Measurements from ENCODE around the gene FMC1. TPM values are rescaled to one million over a fixed set of nuclear protein-coding genes. Genes with fewer than 3 reads are reported as not detected.

FMC1 gene
- total and polyA plus RNA-seq, 5 donors from 2014 or later: 3.4 to 56.8 (median 56.4) TPM

DNA sequence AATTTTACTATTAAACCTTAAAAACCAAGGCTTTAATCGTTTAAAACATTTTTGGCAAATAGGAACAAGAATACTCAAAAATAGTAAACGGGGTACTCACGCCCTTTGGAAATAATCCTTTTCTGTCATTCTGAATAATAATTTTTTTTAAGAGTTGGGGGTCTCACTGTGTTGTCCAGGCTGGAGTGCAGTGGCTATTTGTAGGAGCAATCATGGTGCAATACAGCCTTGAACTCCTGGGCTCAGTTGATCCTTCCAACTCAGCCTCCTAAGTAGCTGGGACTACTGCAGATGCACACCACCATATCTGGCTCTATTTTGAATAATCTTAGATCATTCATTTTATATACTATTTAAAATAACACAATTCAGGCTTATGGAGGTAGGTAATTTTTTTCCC, 43.5 kb downstream of the FMC1 start:
- no peaks in the 10 kb centered on the region for H3K9me3 ChIP-seq (ENCODE audit: control insufficient read depth in 2 of 2, low read length in 2 of 2)
- Mint-ChIP-seq H3K9me3 (peaks cover 0 to 2% (median 0%) of the 10 kb centered on the region in 7 donors), H3K27me3 (no peaks in the 10 kb centered on the region), H3K4me1 (peaks cover 24 to 35% (median 25%) of the 10 kb centered on the region in 4 donors), H3K4me3 (no peak overlapping the region), H3K36me3 (peaks cover 27% of the 10 kb centered on the region), H3K27ac (no peak overlapping the region)
- no peaks in the 10 kb centered on the region for H3K4me1 ChIP-seq (ENCODE audit: control insufficient read depth, insufficient read depth, low read length, poor library complexity, severe bottlenecking)
- peaks cover 64% of the 10 kb centered on the region for H3K36me3 ChIP-seq (ENCODE audit: control insufficient read depth, insufficient read depth, low read length)
- H3K27ac ChIP-seq (ENCODE audit: insufficient read depth, low read length, poor library complexity, severe bottlenecking): no peak overlapping the region
- H3K27me3 ChIP-seq (ENCODE audit: control insufficient read depth, insufficient read depth, low read length): no peaks in the 10 kb centered on the region
- ATAC-seq (ENCODE audit: low read depth in 2 of 2) (no peak), DNase-seq (no peak)
- H3K4me3 ChIP-seq (ENCODE audit: low read depth, low read length): no peak overlapping the region

DNA sequence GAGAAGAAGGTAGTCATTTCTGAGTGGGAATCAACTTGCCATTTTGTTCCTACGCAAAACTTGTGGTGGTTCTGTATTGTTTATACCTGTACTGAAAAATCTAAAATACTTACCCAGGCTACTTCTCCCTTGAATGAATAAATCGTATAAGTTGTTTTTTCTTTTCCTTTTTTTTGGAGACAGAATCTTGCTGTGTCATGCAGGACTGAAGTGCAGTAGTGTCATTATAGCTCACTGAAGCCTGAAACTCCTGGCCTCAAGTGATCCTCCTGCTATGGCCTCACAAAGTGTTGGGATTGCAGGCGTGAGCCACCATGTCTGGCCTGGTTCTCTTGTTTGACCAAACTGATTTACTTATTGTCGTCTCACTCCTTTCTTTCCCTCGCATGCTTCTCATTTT, 46.5 kb downstream of the FMC1 start:
- H3K4me3 Mint-ChIP-seq: peak overlapping the region in 1 of 4 donors; percentile 92
- H3K4me3 ChIP-seq (ENCODE audit: low read depth, low read length): no peak overlapping the region
- H3K27me3 Mint-ChIP-seq: no peaks in the 10 kb centered on the region
- ATAC-seq (ENCODE audit: low read depth in 2 of 2): no peak
- peak overlapping the region in 2 of 3 donors; percentile 65 to 76 for H3K27ac Mint-ChIP-seq
- DNase-seq: no peak
- H3K27ac ChIP-seq (ENCODE audit: insufficient read depth, low read length, poor library complexity, severe bottlenecking): no peak overlapping the region
- H3K36me3 ChIP-seq (ENCODE audit: control insufficient read depth, insufficient read depth, low read length): peaks cover 64% of the 10 kb centered on the region
- no peaks in the 10 kb centered on the region for H3K27me3 ChIP-seq (ENCODE audit: control insufficient read depth, insufficient read depth, low read length)
- no peaks in the 10 kb centered on the region for H3K9me3 ChIP-seq (ENCODE audit: control insufficient read depth in 2 of 2, low read length in 2 of 2)
- H3K4me1 ChIP-seq (ENCODE audit: control insufficient read depth, insufficient read depth, low read length, poor library complexity, severe bottlenecking): no peaks in the 10 kb centered on the region
- peaks cover 22 to 39% (median 28%) of the 10 kb centered on the region in 4 donors for H3K4me1 Mint-ChIP-seq
- peaks cover 0 to 2% (median 0%) of the 10 kb centered on the region in 7 donors for H3K9me3 Mint-ChIP-seq
- H3K36me3 Mint-ChIP-seq: peaks cover 29% of the 10 kb centered on the region

DNA sequence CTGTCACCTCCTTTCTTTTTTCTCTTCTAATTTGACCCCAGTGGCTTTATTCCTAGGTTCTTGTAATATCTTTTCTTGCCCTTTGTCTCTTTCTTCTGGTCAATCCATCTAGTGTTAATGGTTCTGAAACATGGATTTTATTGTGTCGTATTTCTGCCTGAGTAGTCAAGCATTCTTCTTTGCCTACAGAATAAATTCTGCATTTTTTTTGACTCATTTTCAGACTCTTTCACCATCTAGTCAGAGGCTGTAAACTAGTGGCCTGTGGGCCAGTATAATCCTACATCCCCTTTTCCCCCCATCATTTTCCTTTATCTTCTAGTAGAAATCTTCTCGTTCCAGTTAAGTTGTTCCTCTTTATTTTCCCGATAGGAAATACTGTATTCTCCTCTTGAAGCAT, 48.0 kb downstream of the FMC1 start:
- Histone ChIP-seq H3K4me1 (ENCODE audit: control insufficient read depth, insufficient read depth, low read length, poor library complexity, severe bottlenecking) (peaks cover 10% of the 10 kb centered on the region), H3K27me3 (ENCODE audit: control insufficient read depth, insufficient read depth, low read length) (no peaks in the 10 kb centered on the region), H3K27ac (ENCODE audit: insufficient read depth, low read length, poor library complexity, severe bottlenecking) (no peak overlapping the region), H3K4me3 (ENCODE audit: low read depth, low read length) (no peak overlapping the region), H3K36me3 (ENCODE audit: control insufficient read depth, insufficient read depth, low read length) (peaks cover 59% of the 10 kb centered on the region), H3K9me3 (ENCODE audit: control insufficient read depth in 2 of 2, low read length in 2 of 2) (no peaks in the 10 kb centered on the region)
- Mint-ChIP-seq H3K27me3 (no peaks in the 10 kb centered on the region), H3K4me3 (no peak overlapping the region), H3K27ac (peak overlapping the region in 1 of 3 donors; percentile 80), H3K9me3 (peaks cover 0 to 2% (median 0%) of the 10 kb centered on the region in 7 donors), H3K36me3 (peaks cover 29% of the 10 kb centered on the region), H3K4me1 (peaks cover 29 to 46% (median 31%) of the 10 kb centered on the region in 4 donors)
- ATAC-seq (ENCODE audit: low read depth in 2 of 2): no peak
- no peak for DNase-seq

DNA sequence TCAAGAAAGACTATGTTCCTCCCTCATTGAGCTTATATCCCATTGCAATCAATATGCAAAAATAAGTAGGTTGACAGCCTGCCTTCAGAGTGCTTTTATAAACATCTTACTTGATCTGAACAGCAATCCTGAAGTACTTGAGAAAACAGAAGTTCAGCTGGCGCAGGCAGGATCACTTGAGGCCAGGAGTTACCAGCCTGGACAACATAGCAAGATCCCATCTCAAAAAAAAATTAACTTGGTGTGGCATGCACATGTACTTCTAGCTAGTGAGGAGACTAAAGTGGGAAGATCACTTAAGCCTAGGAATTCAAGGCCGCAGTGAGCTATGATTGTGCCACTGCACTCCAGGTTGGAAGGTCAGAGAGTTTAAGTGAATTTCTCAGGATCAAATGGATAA, 48.6 kb downstream of the FMC1 start:
- H3K27ac ChIP-seq (ENCODE audit: insufficient read depth, low read length, poor library complexity, severe bottlenecking): no peak overlapping the region
- ATAC-seq (ENCODE audit: low read depth in 2 of 2) (no peak), DNase-seq (no peak)
- H3K27me3 Mint-ChIP-seq: no peaks in the 10 kb centered on the region
- H3K27ac Mint-ChIP-seq: peak overlapping the region in 1 of 3 donors; percentile 67
- H3K36me3 ChIP-seq (ENCODE audit: control insufficient read depth, insufficient read depth, low read length): peaks cover 53% of the 10 kb centered on the region
- peaks cover 29% of the 10 kb centered on the region for H3K36me3 Mint-ChIP-seq
- H3K4me3 Mint-ChIP-seq: no peak overlapping the region
- no peaks in the 10 kb centered on the region for H3K9me3 ChIP-seq (ENCODE audit: control insufficient read depth in 2 of 2, low read length in 2 of 2)
- no peaks in the 10 kb centered on the region for H3K27me3 ChIP-seq (ENCODE audit: control insufficient read depth, insufficient read depth, low read length)
- H3K4me3 ChIP-seq (ENCODE audit: low read depth, low read length): no peak overlapping the region
- no peaks in the 10 kb centered on the region for H3K9me3 Mint-ChIP-seq
- peaks cover 16% of the 10 kb centered on the region for H3K4me1 ChIP-seq (ENCODE audit: control insufficient read depth, insufficient read depth, low read length, poor library complexity, severe bottlenecking)
- H3K4me1 Mint-ChIP-seq: peaks cover 27 to 51% (median 38%) of the 10 kb centered on the region in 4 donors

DNA sequence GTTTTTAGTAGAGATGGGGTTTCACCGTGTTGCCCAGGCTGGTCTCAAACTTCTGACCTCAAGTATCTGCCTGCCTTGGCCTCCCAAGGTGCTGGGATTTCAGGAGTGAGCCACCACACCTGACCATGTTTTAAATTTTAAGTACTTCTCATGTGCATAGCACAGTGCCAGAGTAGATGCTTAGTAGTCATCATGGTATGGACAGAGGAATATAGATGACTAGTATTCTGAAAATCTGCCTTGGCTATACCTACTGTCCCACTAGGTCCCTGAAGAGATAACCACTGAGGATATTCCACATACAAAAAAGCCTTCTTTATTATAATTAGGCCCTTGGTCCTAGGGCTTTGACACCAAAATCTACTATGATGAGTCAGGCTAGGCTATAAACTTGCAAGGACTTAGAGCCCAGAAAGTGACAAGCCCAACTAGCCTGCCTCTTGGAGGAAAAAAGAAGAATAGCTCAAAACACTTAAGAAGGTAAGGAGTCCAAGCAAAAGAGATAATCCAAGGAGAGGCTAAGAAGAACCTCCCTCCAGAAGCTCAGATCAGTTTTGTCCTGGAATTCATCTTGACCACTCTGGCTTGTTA, 52.6 kb downstream of the FMC1 start:
- Histone ChIP-seq H3K4me1 (ENCODE audit: control insufficient read depth, insufficient read depth, low read length, poor library complexity, severe bottlenecking) (peaks cover 21% of the 10 kb centered on the region), H3K36me3 (ENCODE audit: control insufficient read depth, insufficient read depth, low read length) (peaks cover 50% of the 10 kb centered on the region), H3K9me3 (ENCODE audit: control insufficient read depth in 2 of 2, low read length in 2 of 2) (no peaks in the 10 kb centered on the region), H3K27me3 (ENCODE audit: control insufficient read depth, insufficient read depth, low read length) (no peaks in the 10 kb centered on the region), H3K27ac (ENCODE audit: insufficient read depth, low read length, poor library complexity, severe bottlenecking) (peak overlapping the region; percentile 20), H3K4me3 (ENCODE audit: low read depth, low read length) (peak overlapping the region; percentile 55)
- peaks cover 25% of the 10 kb centered on the region for H3K36me3 Mint-ChIP-seq
- H3K9me3 Mint-ChIP-seq: peaks cover 0 to 1% (median 0%) of the 10 kb centered on the region in 7 donors
- DNase-seq: peak in 1 of 3 donors; percentile 4
- H3K27ac Mint-ChIP-seq: peak overlapping the region; percentile 7 to 61 (median 42)
- H3K4me3 Mint-ChIP-seq: peak overlapping the region in 1 of 4 donors; percentile 36
- no peaks in the 10 kb centered on the region for H3K27me3 Mint-ChIP-seq
- peaks cover 25 to 60% (median 48%) of the 10 kb centered on the region in 4 donors for H3K4me1 Mint-ChIP-seq
- no peak for ATAC-seq (ENCODE audit: low read depth in 2 of 2)

DNA sequence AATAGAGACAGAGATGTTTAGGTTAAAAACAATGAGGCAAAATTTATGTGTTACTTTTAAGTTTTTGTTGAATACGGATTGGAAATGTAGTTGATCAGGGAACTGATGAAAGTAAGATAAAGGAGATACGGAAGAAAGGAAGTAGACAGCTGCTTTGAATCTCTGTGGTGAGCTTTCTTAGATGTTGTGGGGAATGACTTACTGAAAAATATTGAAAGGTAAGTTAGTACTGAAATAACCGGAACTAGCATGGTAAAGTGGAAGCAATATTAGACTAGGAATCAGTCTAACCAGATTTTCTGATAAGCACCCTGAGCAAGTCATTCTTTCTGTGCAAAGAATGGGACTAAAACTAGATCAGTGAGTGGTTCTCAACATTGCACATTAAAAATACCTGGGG, 53.4 kb downstream of the FMC1 start:
- peaks cover 0 to 1% (median 0%) of the 10 kb centered on the region in 7 donors for H3K9me3 Mint-ChIP-seq
- Histone ChIP-seq H3K4me1 (ENCODE audit: control insufficient read depth, insufficient read depth, low read length, poor library complexity, severe bottlenecking) (peaks cover 21% of the 10 kb centered on the region), H3K36me3 (ENCODE audit: control insufficient read depth, insufficient read depth, low read length) (peaks cover 51% of the 10 kb centered on the region), H3K4me3 (ENCODE audit: low read depth, low read length) (peak overlapping the region; percentile 55), H3K9me3 (ENCODE audit: control insufficient read depth in 2 of 2, low read length in 2 of 2) (no peaks in the 10 kb centered on the region), H3K27ac (ENCODE audit: insufficient read depth, low read length, poor library complexity, severe bottlenecking) (peak overlapping the region; percentile 34), H3K27me3 (ENCODE audit: control insufficient read depth, insufficient read depth, low read length) (no peaks in the 10 kb centered on the region)
- ATAC-seq (ENCODE audit: low read depth in 2 of 2) (peak in 1 of 2 donors; percentile 68), DNase-seq (peak in 2 of 3 donors; percentile 18 to 29)
- peak overlapping the region; percentile 0 to 76 (median 48) for H3K4me3 Mint-ChIP-seq
- peaks cover 17 to 53% (median 42%) of the 10 kb centered on the region in 4 donors for H3K4me1 Mint-ChIP-seq
- peaks cover 19% of the 10 kb centered on the region for H3K36me3 Mint-ChIP-seq
- H3K27me3 Mint-ChIP-seq: no peaks in the 10 kb centered on the region
- H3K27ac Mint-ChIP-seq: peak overlapping the region; percentile 7 to 89 (median 42)

Other genes with a start within 250 kb of the FMC1 start
- gene ZC3HAV1, start 231.6 kb upstream of the FMC1 start, total RNA-seq: 220 TPM
- gene ZC3HAV1, start 231.6 kb upstream of the FMC1 start, polyA plus RNA-seq: 100 to 1,000 TPM; 122 to 157 (median 139) TPM
- gene UBN2, start 110.1 kb upstream of the FMC1 start, total RNA-seq: 12.5 TPM
- 1 to 10 TPM in 3 of 4 donors, under 1 TPM in 1; 0.59 to 2.2 (median 1.5) TPM for gene UBN2, start 110.1 kb upstream of the FMC1 start, polyA plus RNA-seq
- 190 TPM for gene LUC7L2, start 18.6 kb downstream of the FMC1 start, total RNA-seq
- gene LUC7L2, start 18.6 kb downstream of the FMC1 start, polyA plus RNA-seq: 10 to 100 TPM; 56.9 to 74.7 (median 59.4) TPM
- gene KLRG2, start 142.3 kb downstream of the FMC1 start, total RNA-seq: not detected
- not detected for gene KLRG2, start 142.3 kb downstream of the FMC1 start, polyA plus RNA-seq
- 0.39 TPM for gene CLEC2L, start 182.3 kb downstream of the FMC1 start, total RNA-seq
- not detected for gene CLEC2L, start 182.3 kb downstream of the FMC1 start, polyA plus RNA-seq

Data from CD4-positive, CD25-positive, alpha-beta regulatory T cell (primary cell).